GM23338 (cell line): ENCODE measurements around the gene PHKG2. TPM values are rescaled to one million over a fixed set of nuclear protein-coding genes. Genes with fewer than 3 reads are reported as not detected.

Experiments
- ATAC-seq: fragments of 200-7000 bp; cut with Tn5 transposase; 3 replicates; pipeline ENCODE4 v1.9.1; 2020
- DNase-seq: peaks from one replicate; pipeline ENCODE4 v3.0.0-alpha.2; 2015; ENCODE audit warnings: low spot score
- H2AFZ ChIP-seq: fragments of 200-600 bp; sonication (generic); 2 replicates; pipeline ENCODE4 v1.8.0; 2016; ENCODE audit warnings: antibody characterized with exemption, mild to moderate bottlenecking, moderate library complexity
- H3F3A ChIP-seq: fragments of 200-600 bp; sonication (generic); replicated peaks from 2 replicates; pipeline ENCODE4 v1.8.0; 2017; ENCODE audit warnings: antibody characterized with exemption, mixed run types, low read depth
- H3K27ac ChIP-seq: fragments of 200-600 bp; sonication (generic); 2 replicates; pipeline ENCODE4 v1.6.1; 2016; ENCODE audit warnings: low read depth
- H3K27me3 ChIP-seq: fragments of 200-600 bp; sonication (generic); 2 replicates; pipeline ENCODE4 v1.8.0; 2016; ENCODE audit warnings: mild to moderate bottlenecking, mixed run types, moderate library complexity; ENCODE audit not compliant: insufficient read depth
- H3K36me3 ChIP-seq: fragments of 200-600 bp; sonication (generic); 2 replicates; pipeline ENCODE4 v1.8.0; 2016; ENCODE audit warnings: mild to moderate bottlenecking; ENCODE audit not compliant: insufficient read depth
- H3K4me1 ChIP-seq: fragments of 200-600 bp; sonication (generic); 2 replicates; pipeline ENCODE4 v1.8.0; 2016; ENCODE audit warnings: mild to moderate bottlenecking, moderate library complexity; ENCODE audit not compliant: insufficient read depth
- H3K4me2 ChIP-seq: fragments of 200-600 bp; sonication (generic); 2 replicates; pipeline ENCODE4 v1.7.1; 2017; ENCODE audit warnings: mixed run types
- H3K4me3 ChIP-seq: fragments of 200-600 bp; sonication (generic); 2 replicates; pipeline ENCODE4 v1.6.1; 2016; ENCODE audit warnings: mixed run types
- H3K79me2 ChIP-seq: fragments of 200-600 bp; sonication (generic); replicated peaks from 2 replicates; pipeline ENCODE4 v1.8.0; 2017; ENCODE audit warnings: mild to moderate bottlenecking; ENCODE audit not compliant: insufficient read depth
- H3K9me2 ChIP-seq: fragments of 200-600 bp; sonication (generic); 2 replicates; pipeline ENCODE4 v1.8.0; 2017; ENCODE audit not compliant: insufficient read depth
- H4K20me1 ChIP-seq: fragments of 200-600 bp; sonication (generic); replicated peaks from 2 replicates; pipeline ENCODE4 v1.8.0; 2017; ENCODE audit warnings: mild to moderate bottlenecking; ENCODE audit not compliant: insufficient read depth
- H3K27ac Mint-ChIP-seq: 2 replicates; pipeline ENCODE4 v1.8.0; 2020; ENCODE audit warnings: inconsistent platforms, mild to moderate bottlenecking, moderate library complexity, mixed read lengths
- H3K27me3 Mint-ChIP-seq: 3 replicates; pipeline ENCODE4 v1.8.0; 2022; ENCODE audit warnings: low read depth, mild to moderate bottlenecking, moderate library complexity, mixed read lengths, inconsistent platforms; ENCODE audit not compliant: insufficient read depth, poor library complexity
- H3K36me3 Mint-ChIP-seq: 3 replicates; pipeline ENCODE4 v1.8.0; 2021; ENCODE audit warnings: low read depth, mild to moderate bottlenecking, inconsistent platforms, moderate library complexity, mixed read lengths
- H3K4me1 Mint-ChIP-seq: 3 replicates; pipeline ENCODE4 v1.8.0; 2020; ENCODE audit warnings: mild to moderate bottlenecking, inconsistent platforms, mixed read lengths
- H3K4me3 Mint-ChIP-seq: 3 replicates; pipeline ENCODE4 v1.8.0; 2021; ENCODE audit warnings: moderate library complexity, mild to moderate bottlenecking, inconsistent platforms, mixed read lengths
- H3K9me3 Mint-ChIP-seq: 3 replicates; pipeline ENCODE4 v1.8.0; 2020; ENCODE audit warnings: moderate library complexity, mild to moderate bottlenecking, inconsistent platforms, mixed read lengths
- EZH2phosphoT487 ChIP-seq: fragments of 200-600 bp; sonication (generic); IDR thresholded peaks from one replicate; pipeline ENCODE4 v1.8.1; 2018; ENCODE audit warnings: antibody characterized with exemption; ENCODE audit not compliant: unreplicated experiment
- polyA plus RNA-seq: library from polyadenylated mRNA; unstranded; fragments of >200 nt; fragmentation: Nextera tagmentation; extraction: Ambion mirVana; gene quantifications from 2 replicates; pipeline ENCODE4 v1.2.1, GENCODE V29; 2016
- small RNA-seq: library from RNA; depleted of rRNA; stranded (forward); fragments of <200 nt; gene quantifications from one replicate; pipeline ENCODE3, GENCODE V24; 2014; ENCODE audit warnings: low replicate concordance
- total RNA-seq: library from RNA; depleted of rRNA; stranded (reverse); fragments of >200 nt; shearing (Covaris generic); gene quantifications from 2 replicates; pipeline ENCODE4 v1.2.3, GENCODE V29; 2014; rRNA removed
- TF ChIP-seq, protein P1 (sequence below), 2 experiments: fragments of 200-600 bp in 1 of 2; sonication (generic) in 1 of 2; conservative IDR thresholded peaks; 2 replicates each; pipeline versions ENCODE4 v1.5.1 to v1.6.1; 2016 to 2017; ENCODE audit warnings: antibody characterized with exemption in 2 of 2, low read depth in 2 of 2, mild to moderate bottlenecking in 2 of 2, moderate library complexity in 1 of 2
- TF ChIP-seq, protein P2 (sequence below): IDR thresholded peaks from 2 replicates; pipeline ENCODE4 v1.6.1; 2016; ENCODE audit warnings: antibody characterized with exemption

PHKG2 gene
- total and polyA plus RNA-seq, 2 experiments from 2014 or later, result 26.9 to 27.0 TPM

DNA sequence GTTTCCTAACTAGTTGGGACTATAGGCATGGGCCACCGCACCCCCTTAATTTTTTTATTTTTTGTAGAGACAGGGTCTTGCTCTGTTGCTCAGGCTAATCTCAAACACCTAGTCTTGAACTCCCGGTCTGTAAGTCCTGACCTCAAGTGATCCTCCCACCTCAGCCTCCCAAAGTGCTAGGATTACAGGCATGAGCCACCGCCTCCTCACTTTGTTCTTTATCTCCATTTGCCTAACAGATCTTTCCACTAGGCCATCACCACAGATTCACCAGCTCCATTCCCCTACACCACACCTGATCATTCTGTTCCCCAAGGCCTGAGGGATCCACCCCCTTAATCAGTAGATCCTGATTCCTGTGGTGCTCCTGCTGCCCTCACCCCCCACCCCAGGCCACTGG lies 46.4 kb downstream of the PHKG2 start:
- Histone ChIP-seq H2AFZ (no peak overlapping the region), H3K9me2 (no peaks in the 10 kb centered on the region), H3K27ac (no peak overlapping the region), H3K4me2 (no peak overlapping the region), H3K79me2 (no peaks in the 10 kb centered on the region), H3K4me1 (no peaks in the 10 kb centered on the region), H3F3A (no peaks in the 10 kb centered on the region), H4K20me1 (no peaks in the 10 kb centered on the region), H3K36me3 (no peaks in the 10 kb centered on the region), H3K27me3 (no peaks in the 10 kb centered on the region; the same call in 1 of the 2 replicates), H3K4me3 (no peak overlapping the region)
- DNase-seq, result no peak
- Mint-ChIP-seq H3K4me1 (peaks cover 4% of the 10 kb centered on the region; the same call in 2 of the 3 replicates), H3K27me3 (peaks cover 3% of the 10 kb centered on the region), H3K4me3 (no peak overlapping the region), H3K9me3 (no peaks in the 10 kb centered on the region), H3K27ac (no peak overlapping the region), H3K36me3 (no peaks in the 10 kb centered on the region)
- TF ChIP-seq EZH2phosphoT487, result no peak
- ATAC-seq, result no peak

DNA sequence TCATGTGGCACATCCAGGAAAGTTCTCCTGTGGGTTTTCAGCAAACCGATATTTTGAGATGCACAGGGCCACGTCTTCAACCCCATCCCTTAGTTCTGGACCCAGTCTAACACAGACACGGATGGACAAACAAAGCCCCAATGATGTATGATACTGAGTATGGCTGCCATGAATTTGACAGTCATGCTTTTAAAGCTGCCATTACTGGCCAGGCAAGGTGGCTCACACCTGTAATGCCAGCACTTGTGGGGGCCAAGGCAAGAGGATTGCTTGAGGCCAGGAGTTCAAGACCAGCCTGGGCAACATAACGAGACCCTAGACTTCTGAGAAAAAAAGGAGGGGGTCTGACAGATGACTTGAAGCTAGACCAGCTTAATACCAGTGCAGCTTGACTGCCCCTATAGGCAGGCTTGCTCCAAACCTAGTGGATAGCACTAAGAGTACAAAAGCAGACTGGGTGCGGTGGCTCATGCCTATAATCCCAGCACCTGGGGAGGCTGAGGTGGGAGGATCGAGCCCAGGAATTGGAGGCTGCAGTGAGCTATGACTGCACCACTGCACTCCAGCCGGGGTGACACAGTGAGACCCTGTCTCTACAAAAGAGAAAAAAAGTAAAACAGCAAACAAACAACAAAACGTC lies 49.6 kb downstream of the PHKG2 start:
- Mint-ChIP-seq H3K9me3 (no peaks in the 10 kb centered on the region), H3K36me3 (no peaks in the 10 kb centered on the region), H3K27ac (no peak overlapping the region), H3K4me3 (no peak overlapping the region), H3K27me3 (peaks cover 3% of the 10 kb centered on the region), H3K4me1 (peaks cover 4% of the 10 kb centered on the region; the same call in 2 of the 3 replicates)
- Histone ChIP-seq H3K4me1 (no peaks in the 10 kb centered on the region), H3K27ac (no peak overlapping the region), H3K27me3 (peaks cover 12% of the 10 kb centered on the region), H3K79me2 (no peaks in the 10 kb centered on the region), H2AFZ (no peak overlapping the region), H3K9me2 (no peaks in the 10 kb centered on the region), H3K4me3 (no peak overlapping the region), H4K20me1 (no peaks in the 10 kb centered on the region), H3K36me3 (no peaks in the 10 kb centered on the region), H3K4me2 (no peak overlapping the region), H3F3A (no peaks in the 10 kb centered on the region)
- DNase-seq, result no peak
- ATAC-seq, result peak; percentile 87
- TF ChIP-seq, protein P1, sequence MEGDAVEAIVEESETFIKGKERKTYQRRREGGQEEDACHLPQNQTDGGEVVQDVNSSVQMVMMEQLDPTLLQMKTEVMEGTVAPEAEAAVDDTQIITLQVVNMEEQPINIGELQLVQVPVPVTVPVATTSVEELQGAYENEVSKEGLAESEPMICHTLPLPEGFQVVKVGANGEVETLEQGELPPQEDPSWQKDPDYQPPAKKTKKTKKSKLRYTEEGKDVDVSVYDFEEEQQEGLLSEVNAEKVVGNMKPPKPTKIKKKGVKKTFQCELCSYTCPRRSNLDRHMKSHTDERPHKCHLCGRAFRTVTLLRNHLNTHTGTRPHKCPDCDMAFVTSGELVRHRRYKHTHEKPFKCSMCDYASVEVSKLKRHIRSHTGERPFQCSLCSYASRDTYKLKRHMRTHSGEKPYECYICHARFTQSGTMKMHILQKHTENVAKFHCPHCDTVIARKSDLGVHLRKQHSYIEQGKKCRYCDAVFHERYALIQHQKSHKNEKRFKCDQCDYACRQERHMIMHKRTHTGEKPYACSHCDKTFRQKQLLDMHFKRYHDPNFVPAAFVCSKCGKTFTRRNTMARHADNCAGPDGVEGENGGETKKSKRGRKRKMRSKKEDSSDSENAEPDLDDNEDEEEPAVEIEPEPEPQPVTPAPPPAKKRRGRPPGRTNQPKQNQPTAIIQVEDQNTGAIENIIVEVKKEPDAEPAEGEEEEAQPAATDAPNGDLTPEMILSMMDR (conservative IDR thresholded peaks at IDR 0.05; ENCODE audit: low read depth in 2 of 2), result peak; percentile 28 to 38; a peak in 3 of 4 replicates
- TF ChIP-seq, protein P2, sequence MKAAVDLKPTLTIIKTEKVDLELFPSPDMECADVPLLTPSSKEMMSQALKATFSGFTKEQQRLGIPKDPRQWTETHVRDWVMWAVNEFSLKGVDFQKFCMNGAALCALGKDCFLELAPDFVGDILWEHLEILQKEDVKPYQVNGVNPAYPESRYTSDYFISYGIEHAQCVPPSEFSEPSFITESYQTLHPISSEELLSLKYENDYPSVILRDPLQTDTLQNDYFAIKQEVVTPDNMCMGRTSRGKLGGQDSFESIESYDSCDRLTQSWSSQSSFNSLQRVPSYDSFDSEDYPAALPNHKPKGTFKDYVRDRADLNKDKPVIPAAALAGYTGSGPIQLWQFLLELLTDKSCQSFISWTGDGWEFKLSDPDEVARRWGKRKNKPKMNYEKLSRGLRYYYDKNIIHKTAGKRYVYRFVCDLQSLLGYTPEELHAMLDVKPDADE, result no peak

Small RNA genes lying within 50 kb of the gene (small RNA-seq; reads per million reads assigned to genes)
- not detected for gene RNU6-1043P
- 2.6 reads per million, percentile 85 among the genes with 10 or more reads in this experiment for gene SNORA30

Other genes starting within 250 kb of the PHKG2 start
- gene ZNF768, start 221.9 kb upstream of the PHKG2 start, total RNA-seq, result 34.6 and 43.0 TPM in 2 replicates
- gene ZNF768, start 221.9 kb upstream of the PHKG2 start, polyA plus RNA-seq, result 8.3 and 8.5 TPM in 2 replicates
- gene ZNF747, start 213.6 kb upstream of the PHKG2 start, total RNA-seq, result 10.8 and 12.6 TPM in 2 replicates
- gene ZNF747, start 213.6 kb upstream of the PHKG2 start, polyA plus RNA-seq, result 3.0 and 4.2 TPM in 2 replicates
- gene ZNF764, start 190.1 kb upstream of the PHKG2 start, total RNA-seq, result 10.7 and 12.9 TPM in 2 replicates
- 5.6 and 6.0 TPM in 2 replicates for gene ZNF764, start 190.1 kb upstream of the PHKG2 start, polyA plus RNA-seq
- gene ZNF688, start 176.7 kb upstream of the PHKG2 start, total RNA-seq, result 1.3 and 4.0 TPM in 2 replicates
- gene ZNF688, start 176.7 kb upstream of the PHKG2 start, polyA plus RNA-seq, result 4.4 and 6.2 TPM in 2 replicates
- gene ZNF785, start 162.7 kb upstream of the PHKG2 start, total RNA-seq, result 7.1 and 7.5 TPM in 2 replicates
- 4.9 and 5.4 TPM in 2 replicates for gene ZNF785, start 162.7 kb upstream of the PHKG2 start, polyA plus RNA-seq
- gene ZNF689, start 138.0 kb upstream of the PHKG2 start, total RNA-seq, result 13.4 and 16.7 TPM in 2 replicates
- gene ZNF689, start 138.0 kb upstream of the PHKG2 start, polyA plus RNA-seq, result 5.3 and 5.9 TPM in 2 replicates
- gene PRR14, start 97.5 kb upstream of the PHKG2 start, total RNA-seq, result 4.6 and 8.9 TPM in 2 replicates
- gene PRR14, start 97.5 kb upstream of the PHKG2 start, polyA plus RNA-seq, result 12.7 and 13.0 TPM in 2 replicates
- 5.2 and 7.2 TPM in 2 replicates for gene FBRS, start 90.0 kb upstream of the PHKG2 start, total RNA-seq
- 2.3 and 2.7 TPM in 2 replicates for gene FBRS, start 90.0 kb upstream of the PHKG2 start, polyA plus RNA-seq
- gene SRCAP, start 49.3 kb upstream of the PHKG2 start, total RNA-seq, result 38.4 and 44.3 TPM in 2 replicates
- 14.1 and 15.3 TPM in 2 replicates for gene SRCAP, start 49.3 kb upstream of the PHKG2 start, polyA plus RNA-seq
- gene CFAP119, start 13.6 kb downstream of the PHKG2 start, total RNA-seq, result 2.2 and 2.7 TPM in 2 replicates
- 4.4 and 5.2 TPM in 2 replicates for gene CFAP119, start 13.6 kb downstream of the PHKG2 start, polyA plus RNA-seq
- 78.5 and 80.2 TPM in 2 replicates for gene RNF40, start 13.9 kb downstream of the PHKG2 start, total RNA-seq
- gene RNF40, start 13.9 kb downstream of the PHKG2 start, polyA plus RNA-seq, result 32.6 and 36.0 TPM in 2 replicates
- 18.5 and 20.3 TPM in 2 replicates for gene ZNF629, start 38.8 kb downstream of the PHKG2 start, total RNA-seq
- gene ZNF629, start 38.8 kb downstream of the PHKG2 start, polyA plus RNA-seq, result 3.9 and 4.1 TPM in 2 replicates
- gene BCL7C, start 145.7 kb downstream of the PHKG2 start, total RNA-seq, result 17.5 and 20.4 TPM in 2 replicates
- gene BCL7C, start 145.7 kb downstream of the PHKG2 start, polyA plus RNA-seq, result 21.8 and 22.1 TPM in 2 replicates
- gene CTF1, start 148.2 kb downstream of the PHKG2 start, total RNA-seq, result 0.52 and 0.54 TPM in 2 replicates
- gene CTF1, start 148.2 kb downstream of the PHKG2 start, polyA plus RNA-seq, result 0.24 and 0.43 TPM in 2 replicates
- gene FBXL19, start 175.1 kb downstream of the PHKG2 start, total RNA-seq, result 63.5 and 71.5 TPM in 2 replicates
- gene FBXL19, start 175.1 kb downstream of the PHKG2 start, polyA plus RNA-seq, result 12.5 and 16.4 TPM in 2 replicates
- gene ORAI3, start 200.6 kb downstream of the PHKG2 start, total RNA-seq, result 14.9 and 15.9 TPM in 2 replicates
- gene ORAI3, start 200.6 kb downstream of the PHKG2 start, polyA plus RNA-seq, result 6.9 and 9.8 TPM in 2 replicates
- 14.5 and 21.9 TPM in 2 replicates for gene SETD1A, start 209.3 kb downstream of the PHKG2 start, total RNA-seq
- 10.8 and 10.9 TPM in 2 replicates for gene SETD1A, start 209.3 kb downstream of the PHKG2 start, polyA plus RNA-seq
- 6.4 and 12.2 TPM in 2 replicates for gene HSD3B7, start 236.8 kb downstream of the PHKG2 start, total RNA-seq
- gene HSD3B7, start 236.8 kb downstream of the PHKG2 start, polyA plus RNA-seq, result 4.3 TPM in 2 replicates